K562 (cell line): ENCODE results near the gene FAM199X. TPM values are rescaled to one million over a fixed set of nuclear protein-coding genes. Genes with fewer than 3 reads are reported as not detected.

Experiments used
- CBFA2T2 ChIP-seq: fragments of 450-650 bp; conservative IDR thresholded peaks from 2 replicates; pipeline ENCODE4 v1.6.1; 2017; ENCODE audit warnings: mild to moderate bottlenecking
- CHD2 ChIP-seq: IDR thresholded peaks from 2 replicates; pipeline ENCODE4 v1.6.1; 2011; ENCODE audit warnings: low read depth, low read length
- GTF2F1 ChIP-seq: IDR thresholded peaks from 2 replicates; pipeline ENCODE4 v1.6.1; 2011; ENCODE audit warnings: low read depth, low read length, improper control_type of control experiment
- HDAC3 ChIP-seq: fragments of 450-650 bp; IDR thresholded peaks from 2 replicates; pipeline ENCODE4 v1.6.1; 2018; ENCODE audit warnings: borderline replicate concordance, mild to moderate bottlenecking, moderate library complexity; ENCODE audit not compliant: partially characterized antibody
- ILF3 ChIP-seq: fragments of 450-650 bp; IDR thresholded peaks from 2 replicates; pipeline ENCODE4 v1.6.1; 2018; ENCODE audit warnings: antibody characterized with exemption, mild to moderate bottlenecking, moderate library complexity, borderline replicate concordance
- MCM2 ChIP-seq: fragments of 450-650 bp; IDR thresholded peaks from 2 replicates; pipeline ENCODE4 v1.6.1; 2017; ENCODE audit warnings: low read depth, mild to moderate bottlenecking
- MXI1 ChIP-seq: IDR thresholded peaks from 2 replicates; pipeline ENCODE4 v1.6.1; 2011; ENCODE audit warnings: low read depth, mild to moderate bottlenecking, improper control_type of control experiment, low read length
- NFIX ChIP-seq: fragments of 250-450 bp; sonication (Bioruptor Pico); IDR thresholded peaks from 2 replicates; pipeline ENCODE4 v1.4.0; 2020; ENCODE audit warnings: low read depth, mild to moderate bottlenecking, moderate library complexity
- NFXL1 ChIP-seq: fragments of 450-650 bp; formaldehyde crosslinking; IDR thresholded peaks from 2 replicates; pipeline ENCODE4 v1.4.0; 2021; ENCODE audit warnings: mild to moderate bottlenecking
- NUFIP1 ChIP-seq: fragments of 450-650 bp; IDR thresholded peaks from 2 replicates; pipeline ENCODE4 v1.6.1; 2018; ENCODE audit not compliant: partially characterized antibody
- POLR2A ChIP-seq: fragments of 450-650 bp; conservative IDR thresholded peaks from 2 replicates; pipeline ENCODE4 v1.6.1; 2016
- POLR2H ChIP-seq: IDR thresholded peaks from 2 replicates; pipeline ENCODE4 v1.6.1; 2016; ENCODE audit warnings: missing genetic modification characterization, low read depth, mild to moderate bottlenecking, control low read depth, missing compliant biosample characterization, moderate library complexity
- POLR3G ChIP-seq: IDR thresholded peaks from 2 replicates; pipeline ENCODE4 v1.6.1; 2011; ENCODE audit not compliant: insufficient read length, insufficient replicate concordance; ENCODE audit errors: extremely low read depth
- PPARD ChIP-seq: fragments of 250-450 bp; sonication (Bioruptor Pico); IDR thresholded peaks from 2 replicates; pipeline ENCODE4 v1.8.0; 2022; ENCODE audit warnings: inconsistent platforms, mild to moderate bottlenecking, moderate library complexity
- RBM15 ChIP-seq: fragments of 200-400 bp; formaldehyde crosslinking; IDR thresholded peaks from 2 replicates; pipeline ENCODE4 v1.6.1; 2018; ENCODE audit warnings: mild to moderate bottlenecking, low read length, moderate library complexity; ENCODE audit not compliant: insufficient read depth
- RBM17 ChIP-seq: fragments of 200-400 bp; formaldehyde crosslinking; IDR thresholded peaks from 2 replicates; pipeline ENCODE4 v1.6.1; 2017; ENCODE audit warnings: low read depth, mild to moderate bottlenecking, low read length, borderline replicate concordance
- RBM22 ChIP-seq: fragments of 200-400 bp; formaldehyde crosslinking; IDR thresholded peaks from 2 replicates; pipeline ENCODE4 v1.6.1; 2018; ENCODE audit warnings: low read length, low read depth; ENCODE audit not compliant: poor library complexity, severe bottlenecking
- TCFL5 ChIP-seq: fragments of 250-450 bp; sonication (Bioruptor Pico); conservative IDR thresholded peaks from 2 replicates; pipeline ENCODE4 v1.6.1; 2021; ENCODE audit warnings: mild to moderate bottlenecking, moderate library complexity, matching md5 sums
- THRAP3 ChIP-seq: fragments of 450-650 bp; IDR thresholded peaks from 2 replicates; pipeline ENCODE4 v1.6.1; 2016; ENCODE audit warnings: mild to moderate bottlenecking, inconsistent platforms, borderline replicate concordance
- ZNF174 ChIP-seq: fragments of 250-450 bp; sonication (Bioruptor Pico); IDR thresholded peaks from 2 replicates; pipeline ENCODE4 v1.4.0; 2020; ENCODE audit warnings: mild to moderate bottlenecking
- polyA plus RNA-seq, 8 experiments: library from polyadenylated mRNA; depleted of rRNA in 4 of 8; stranded (reverse) in 5 of 8; unstranded in 3 of 8; fragments of >200 nt; fragmentation: Nextera tagmentation in 2 of 8; fragmentation: Illumina TruSeq in 1 of 8; extraction: Ambion mirVana in 2 of 8; extraction: Trizol in 1 of 8; gene quantifications; 2 replicates each; pipeline versions ENCODE4 v1.2.1 to v1.2.3, GENCODE V29; 2011 to 2014; ENCODE audit warnings: inconsistent platforms in 1 of 8, missing spikeins in 1 of 8
- total RNA-seq, 7 experiments: library from RNA; depleted of rRNA in 6 of 7; stranded (reverse); fragments of >200 nt in 6 of 7; fragmentation: Illumina TruSeq in 2 of 7; extraction: Trizol in 2 of 7; gene quantifications; 2 replicates each; pipeline versions ENCODE4 v1.2.1 to v1.2.3, GENCODE V29; 2011 to 2021; ENCODE audit warnings: low replicate concordance in 1 of 7
- TF ChIP-seq, protein P1 (sequence below): fragments of 250-450 bp; sonication (Bioruptor Pico); IDR thresholded peaks from 2 replicates; pipeline ENCODE4 v1.8.0; 2022; ENCODE audit warnings: inconsistent platforms, mild to moderate bottlenecking, moderate library complexity, borderline replicate concordance
- TF ChIP-seq, protein P2 (sequence below): fragments of 250-450 bp; sonication (Bioruptor Pico); IDR thresholded peaks from 2 replicates; pipeline ENCODE4 v1.8.0; 2021; ENCODE audit warnings: moderate library complexity, mild to moderate bottlenecking, inconsistent platforms
- TF ChIP-seq, protein P3 (sequence below): fragments of 150-350 bp; IDR thresholded peaks from 2 replicates; pipeline ENCODE4 v1.6.1; 2014; ENCODE audit warnings: low read depth, mild to moderate bottlenecking, low read length, borderline replicate concordance
- TF ChIP-seq, protein P4 (sequence below): sonication (generic); IDR thresholded peaks from 2 replicates; pipeline ENCODE4 v1.6.1; 2016

FAM199X gene
- total and polyA plus RNA-seq, 9 of the 15 experiments (the other 6 are each of a cell fraction or from before 2014, with no cell fraction given) = 4.6 to 22.2 (median 13.7) TPM

DNA sequence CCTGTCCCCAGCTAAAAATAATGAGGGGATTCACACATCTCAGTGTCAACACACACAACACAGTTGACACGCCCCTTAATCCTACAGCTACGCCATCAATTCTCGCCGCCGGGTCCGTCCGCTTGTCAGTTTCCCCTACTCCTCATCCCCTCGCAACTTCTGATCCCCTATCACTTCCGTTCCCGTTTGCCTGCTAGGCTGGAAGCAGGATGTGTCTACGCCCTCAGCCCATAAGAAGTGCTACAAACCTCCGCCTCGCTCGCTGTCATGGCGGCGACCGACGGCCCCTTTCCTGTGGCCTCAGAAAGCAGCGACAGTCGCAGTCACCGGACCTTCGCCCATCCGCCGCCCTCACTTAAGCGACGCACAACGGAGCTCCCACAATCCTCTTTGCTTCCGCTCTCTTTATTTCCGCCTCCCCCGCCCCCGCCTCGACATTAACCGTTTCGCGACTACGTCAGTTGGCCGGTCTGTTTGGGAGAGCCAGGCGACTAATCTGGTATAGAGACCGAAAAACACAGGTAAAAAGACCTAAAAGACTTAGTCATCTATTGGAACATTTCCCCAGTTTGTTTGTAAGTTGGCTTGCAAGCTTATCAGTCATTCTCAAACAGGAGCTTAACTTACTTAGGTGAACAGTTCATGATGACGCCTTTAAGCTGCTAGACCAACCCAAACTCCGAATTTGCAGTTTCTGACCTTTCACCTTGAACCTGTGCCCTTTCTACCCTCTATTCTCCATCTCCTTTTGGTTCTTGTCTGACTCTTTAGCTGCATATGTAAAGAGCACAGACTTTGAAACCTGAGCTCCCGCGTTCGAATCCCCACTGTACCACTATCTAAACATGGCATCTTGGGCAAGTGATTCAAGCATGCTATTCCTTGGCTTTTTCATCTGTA is 9.4 kb upstream of the FAM199X start, which contains the start of gene SLC25A53 (continued):
- TF ChIP-seq, protein P1, sequence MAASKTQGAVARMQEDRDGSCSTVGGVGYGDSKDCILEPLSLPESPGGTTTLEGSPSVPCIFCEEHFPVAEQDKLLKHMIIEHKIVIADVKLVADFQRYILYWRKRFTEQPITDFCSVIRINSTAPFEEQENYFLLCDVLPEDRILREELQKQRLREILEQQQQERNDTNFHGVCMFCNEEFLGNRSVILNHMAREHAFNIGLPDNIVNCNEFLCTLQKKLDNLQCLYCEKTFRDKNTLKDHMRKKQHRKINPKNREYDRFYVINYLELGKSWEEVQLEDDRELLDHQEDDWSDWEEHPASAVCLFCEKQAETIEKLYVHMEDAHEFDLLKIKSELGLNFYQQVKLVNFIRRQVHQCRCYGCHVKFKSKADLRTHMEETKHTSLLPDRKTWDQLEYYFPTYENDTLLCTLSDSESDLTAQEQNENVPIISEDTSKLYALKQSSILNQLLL (CRISPR knock-in tag) = no peak
- TF ChIP-seq MXI1 (no peak), RBM22 (no peak), CHD2 (no peak), POLR3G (no peak), CBFA2T2 (no peak), THRAP3 (no peak), NFXL1 (CRISPR knock-in tag) (no peak), PPARD (no peak), NUFIP1 (no peak), HDAC3 (no peak), ILF3 (no peak), RBM17 (no peak), GTF2F1 (no peak), ZNF174 (CRISPR knock-in tag) (no peak), RBM15 (no peak), MCM2 (no peak), POLR2H (tag) (peak; percentile 88), POLR2A (peak; percentile 82), NFIX (CRISPR knock-in tag) (no peak), TCFL5 (CRISPR knock-in tag) (no peak)
- TF ChIP-seq, protein P2, sequence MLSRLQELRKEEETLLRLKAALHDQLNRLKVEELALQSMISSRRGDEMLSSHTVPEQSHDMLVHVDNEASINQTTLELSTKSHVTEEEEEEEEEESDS (CRISPR knock-in tag) = no peak
- TF ChIP-seq, protein P3, sequence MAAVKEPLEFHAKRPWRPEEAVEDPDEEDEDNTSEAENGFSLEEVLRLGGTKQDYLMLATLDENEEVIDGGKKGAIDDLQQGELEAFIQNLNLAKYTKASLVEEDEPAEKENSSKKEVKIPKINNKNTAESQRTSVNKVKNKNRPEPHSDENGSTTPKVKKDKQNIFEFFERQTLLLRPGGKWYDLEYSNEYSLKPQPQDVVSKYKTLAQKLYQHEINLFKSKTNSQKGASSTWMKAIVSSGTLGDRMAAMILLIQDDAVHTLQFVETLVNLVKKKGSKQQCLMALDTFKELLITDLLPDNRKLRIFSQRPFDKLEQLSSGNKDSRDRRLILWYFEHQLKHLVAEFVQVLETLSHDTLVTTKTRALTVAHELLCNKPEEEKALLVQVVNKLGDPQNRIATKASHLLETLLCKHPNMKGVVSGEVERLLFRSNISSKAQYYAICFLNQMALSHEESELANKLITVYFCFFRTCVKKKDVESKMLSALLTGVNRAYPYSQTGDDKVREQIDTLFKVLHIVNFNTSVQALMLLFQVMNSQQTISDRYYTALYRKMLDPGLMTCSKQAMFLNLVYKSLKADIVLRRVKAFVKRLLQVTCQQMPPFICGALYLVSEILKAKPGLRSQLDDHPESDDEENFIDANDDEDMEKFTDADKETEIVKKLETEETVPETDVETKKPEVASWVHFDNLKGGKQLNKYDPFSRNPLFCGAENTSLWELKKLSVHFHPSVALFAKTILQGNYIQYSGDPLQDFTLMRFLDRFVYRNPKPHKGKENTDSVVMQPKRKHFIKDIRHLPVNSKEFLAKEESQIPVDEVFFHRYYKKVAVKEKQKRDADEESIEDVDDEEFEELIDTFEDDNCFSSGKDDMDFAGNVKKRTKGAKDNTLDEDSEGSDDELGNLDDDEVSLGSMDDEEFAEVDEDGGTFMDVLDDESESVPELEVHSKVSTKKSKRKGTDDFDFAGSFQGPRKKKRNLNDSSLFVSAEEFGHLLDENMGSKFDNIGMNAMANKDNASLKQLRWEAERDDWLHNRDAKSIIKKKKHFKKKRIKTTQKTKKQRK = no peak
- TF ChIP-seq, protein P4, sequence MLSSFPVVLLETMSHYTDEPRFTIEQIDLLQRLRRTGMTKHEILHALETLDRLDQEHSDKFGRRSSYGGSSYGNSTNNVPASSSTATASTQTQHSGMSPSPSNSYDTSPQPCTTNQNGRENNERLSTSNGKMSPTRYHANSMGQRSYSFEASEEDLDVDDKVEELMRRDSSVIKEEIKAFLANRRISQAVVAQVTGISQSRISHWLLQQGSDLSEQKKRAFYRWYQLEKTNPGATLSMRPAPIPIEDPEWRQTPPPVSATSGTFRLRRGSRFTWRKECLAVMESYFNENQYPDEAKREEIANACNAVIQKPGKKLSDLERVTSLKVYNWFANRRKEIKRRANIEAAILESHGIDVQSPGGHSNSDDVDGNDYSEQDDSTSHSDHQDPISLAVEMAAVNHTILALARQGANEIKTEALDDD = no peak
